Fibroblast of mammary gland (primary cell): Measurements from ENCODE around the gene PLEKHG1.

ENCODE experiments used
- DNase-seq: peaks from one replicate; pipeline ENCODE4 v3.0.0-alpha.2; 2010; ENCODE audit warnings: low read depth
- H3K4me3 ChIP-seq: 2 replicates; pipeline ENCODE4 v1.5.1; 2011; ENCODE audit warnings: low read depth, mild to moderate bottlenecking, low read length, moderate library complexity; ENCODE audit not compliant: control insufficient read depth
- TF ChIP-seq, protein P1 (sequence below): conservative IDR thresholded peaks from 2 replicates; pipeline ENCODE4 v1.5.1; 2011; ENCODE audit warnings: low read depth, low read length, inconsistent platforms; ENCODE audit not compliant: control insufficient read depth, insufficient read depth

PLEKHG1 gene

DNA sequence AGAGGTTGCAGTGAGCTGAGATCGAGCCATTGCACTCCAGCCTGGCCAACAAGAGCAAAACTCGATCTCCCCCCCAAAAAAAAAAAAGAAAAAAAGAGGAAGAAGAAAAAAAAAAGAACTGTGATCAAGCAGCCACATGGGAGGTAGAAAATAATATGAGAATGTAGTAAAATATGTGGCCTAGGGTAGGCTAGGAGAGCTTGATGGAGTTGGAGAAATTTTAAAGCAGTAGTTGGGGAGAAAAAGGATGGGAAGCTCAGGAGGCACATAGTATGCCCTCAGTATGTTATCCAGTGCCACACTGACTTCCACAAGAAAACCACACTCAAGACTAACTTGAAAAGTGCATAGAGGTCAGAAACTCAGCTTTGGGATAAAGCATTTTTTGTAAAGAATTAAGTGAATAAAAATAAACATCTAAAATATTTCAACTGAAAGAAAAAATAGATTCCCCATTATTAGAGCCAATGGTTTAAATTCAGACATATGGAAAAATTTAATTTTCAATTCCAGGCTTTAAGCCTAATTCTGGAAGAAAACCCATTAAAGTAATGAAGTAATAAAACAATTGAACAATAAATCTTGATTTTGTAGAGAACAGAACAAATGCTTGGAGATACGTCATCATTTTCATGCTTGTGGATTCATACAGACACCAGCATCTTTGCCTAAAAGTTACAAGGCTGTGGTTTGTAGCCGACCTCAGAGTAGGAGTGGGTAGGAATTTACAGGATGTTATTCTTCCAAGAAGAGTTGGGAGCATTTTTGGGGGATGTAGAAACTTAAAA, 34.7 kb downstream of the PLEKHG1 start:
- TF ChIP-seq, protein P1, sequence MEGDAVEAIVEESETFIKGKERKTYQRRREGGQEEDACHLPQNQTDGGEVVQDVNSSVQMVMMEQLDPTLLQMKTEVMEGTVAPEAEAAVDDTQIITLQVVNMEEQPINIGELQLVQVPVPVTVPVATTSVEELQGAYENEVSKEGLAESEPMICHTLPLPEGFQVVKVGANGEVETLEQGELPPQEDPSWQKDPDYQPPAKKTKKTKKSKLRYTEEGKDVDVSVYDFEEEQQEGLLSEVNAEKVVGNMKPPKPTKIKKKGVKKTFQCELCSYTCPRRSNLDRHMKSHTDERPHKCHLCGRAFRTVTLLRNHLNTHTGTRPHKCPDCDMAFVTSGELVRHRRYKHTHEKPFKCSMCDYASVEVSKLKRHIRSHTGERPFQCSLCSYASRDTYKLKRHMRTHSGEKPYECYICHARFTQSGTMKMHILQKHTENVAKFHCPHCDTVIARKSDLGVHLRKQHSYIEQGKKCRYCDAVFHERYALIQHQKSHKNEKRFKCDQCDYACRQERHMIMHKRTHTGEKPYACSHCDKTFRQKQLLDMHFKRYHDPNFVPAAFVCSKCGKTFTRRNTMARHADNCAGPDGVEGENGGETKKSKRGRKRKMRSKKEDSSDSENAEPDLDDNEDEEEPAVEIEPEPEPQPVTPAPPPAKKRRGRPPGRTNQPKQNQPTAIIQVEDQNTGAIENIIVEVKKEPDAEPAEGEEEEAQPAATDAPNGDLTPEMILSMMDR = no peak
- DNase-seq = peak; percentile 22
- H3K4me3 ChIP-seq = no peak overlapping the region

- no peak overlapping the region for H3K4me3 ChIP-seq
- DNase-seq = no peak
- TF ChIP-seq, protein P1 = no peak
These were observed 35.2 kb downstream of the PLEKHG1 start for GRCh38 chr6:150634964-150635292.

GRCh38 chr6:150635906-150636514, 36.3 kb downstream of the PLEKHG1 start:
- H3K4me3 ChIP-seq = no peak overlapping the region
- TF ChIP-seq, protein P1 = no peak
- no peak for DNase-seq

- DNase-seq = no peak
- no peak overlapping the region for H3K4me3 ChIP-seq
- TF ChIP-seq, protein P1 = no peak
These were observed 37.1 kb downstream of the PLEKHG1 start for GRCh38 chr6:150636808-150637207.

DNA sequence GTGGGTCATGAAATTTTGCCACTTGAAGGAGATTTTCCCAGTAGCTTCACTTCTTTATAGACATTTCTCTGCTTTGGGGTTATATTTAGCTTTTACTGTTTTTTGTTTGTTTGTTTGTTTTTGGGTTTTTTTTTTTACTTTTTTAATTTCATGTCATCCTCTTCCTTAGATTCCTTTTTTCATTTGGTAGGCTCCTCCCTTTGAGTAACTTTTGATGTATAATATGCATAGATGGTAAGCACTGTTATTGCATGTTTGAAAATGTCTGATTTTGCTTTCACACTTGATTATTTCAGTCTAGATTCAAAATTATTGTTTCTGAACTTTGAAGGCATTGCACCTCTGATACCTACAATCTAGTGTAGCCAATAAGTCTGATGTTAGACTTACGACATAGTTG, 37.6 kb downstream of the PLEKHG1 start:
- H3K4me3 ChIP-seq = no peak overlapping the region
- no peak for DNase-seq
- TF ChIP-seq, protein P1 = no peak

DNA sequence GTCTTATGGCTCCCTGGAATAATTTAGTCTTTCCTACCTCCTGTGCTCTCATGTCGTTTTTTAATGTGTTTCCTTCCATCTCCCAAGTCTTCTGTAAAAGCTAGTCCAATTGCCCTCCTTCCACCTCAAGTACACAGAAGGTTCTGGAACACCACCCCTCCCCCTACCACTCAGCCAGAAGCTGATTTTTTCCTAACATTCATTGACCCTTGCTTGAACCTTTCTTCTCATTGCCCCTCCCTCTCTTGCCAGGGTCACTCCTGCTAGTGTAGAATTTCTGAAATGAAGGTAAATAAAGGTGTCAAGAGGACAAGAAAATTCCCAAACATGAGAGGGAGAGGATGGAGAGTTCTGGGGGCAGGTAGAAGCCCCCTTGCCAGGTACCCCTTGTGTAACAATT, 38.6 kb downstream of the PLEKHG1 start:
- H3K4me3 ChIP-seq = no peak overlapping the region
- no peak for DNase-seq
- TF ChIP-seq, protein P1 = no peak
